GM21825 (cell line): Measurements from ENCODE around the gene PAX9.

Source experiments
- ATAC-seq: cut with Tn5 transposase; IDR thresholded peaks from one replicate; pipeline ENCODE4 v1.9.1; 2021; ENCODE audit warnings: mild to moderate bottlenecking, moderate library complexity; ENCODE audit not compliant: unreplicated experiment

Gene PAX9

DNA sequence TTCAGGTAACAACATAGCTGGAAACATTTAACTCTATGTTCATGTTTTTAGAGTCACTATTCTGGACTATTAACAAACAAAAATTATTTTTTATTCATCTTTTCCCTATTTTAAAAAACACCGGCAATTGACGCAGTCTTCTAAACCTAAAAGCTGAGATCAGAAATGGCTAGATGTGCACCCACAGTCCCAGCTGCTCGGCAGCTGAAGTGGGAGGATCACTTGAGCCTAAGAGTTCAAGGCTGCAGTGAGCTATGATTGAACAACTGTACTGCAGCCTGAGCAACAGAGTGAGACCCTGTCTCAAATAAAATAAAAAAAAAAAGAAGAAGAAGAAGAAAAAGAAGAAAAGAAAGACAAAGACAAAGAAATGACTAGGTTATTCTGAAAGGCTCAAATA, 64.5 kb downstream of the PAX9 start:
- no peak for ATAC-seq
